Prostate gland (tissue), 2 donors: ENCODE results near the gene CCDC71L.

ENCODE experiments used
- CTCF ChIP-seq, 4 experiments: fragments of 200-600 bp in 2 of 4; fragments of 450-650 bp in 2 of 4; sonication (generic) in 2 of 4; IDR thresholded peaks; 1 replicate in 3 of 4; 2 replicates in 1 of 4; pipeline ENCODE4 v1.5.1; 2016 to 2019; ENCODE audit warnings: antibody characterized with exemption in 4 of 4, mild to moderate bottlenecking in 2 of 4, moderate library complexity in 2 of 4
- POLR2AphosphoS5 ChIP-seq: sonication (generic); formaldehyde crosslinking; IDR thresholded peaks from one replicate; pipeline ENCODE4 v1.6.1; 2017; ENCODE audit warnings: antibody characterized with exemption

DNA sequence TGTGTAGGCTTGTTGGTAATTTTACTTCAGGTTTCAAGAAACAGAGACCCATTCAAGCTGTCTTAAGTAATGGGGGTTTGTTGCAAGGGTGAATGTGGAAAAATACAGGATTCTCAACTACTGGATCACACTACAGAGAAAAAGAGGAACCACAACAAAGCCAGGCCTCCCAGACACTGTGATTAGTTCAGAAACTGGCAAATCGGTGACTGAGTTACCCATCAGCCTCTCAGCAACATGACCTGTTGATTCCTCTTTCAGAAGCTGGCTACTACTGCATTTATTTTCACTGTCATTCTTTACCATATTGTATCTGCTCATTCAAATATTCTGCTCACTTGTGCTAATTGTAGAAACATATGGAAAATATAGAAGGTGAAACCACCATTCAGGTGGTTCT is 16.0 kb downstream of the CCDC71L start:
- TF ChIP-seq CTCF (IDR thresholded peaks at IDR 0.05): no peak
- TF ChIP-seq POLR2AphosphoS5: no peak
